Stimulated activated CD4-positive, alpha-beta T cell treated with anti-CD3 and anti-CD28 coated beads, Interleukin-1b, Interleukin-23, amount 100 ng/mL, for 24 hours (primary cell): ENCODE measurements around the gene ELL.

ENCODE experiments used
- DNase-seq, 4 experiments: peaks; one replicate each; pipeline ENCODE4 v3.0.0-alpha.2; 2020; ENCODE audit warnings: low read depth in 4 of 4, low spot score in 1 of 4

The ELL gene

GRCh38 chr19:18490728-18491127 is 31.1 kb downstream of the ELL start:
- DNase-seq = no peak

DNA sequence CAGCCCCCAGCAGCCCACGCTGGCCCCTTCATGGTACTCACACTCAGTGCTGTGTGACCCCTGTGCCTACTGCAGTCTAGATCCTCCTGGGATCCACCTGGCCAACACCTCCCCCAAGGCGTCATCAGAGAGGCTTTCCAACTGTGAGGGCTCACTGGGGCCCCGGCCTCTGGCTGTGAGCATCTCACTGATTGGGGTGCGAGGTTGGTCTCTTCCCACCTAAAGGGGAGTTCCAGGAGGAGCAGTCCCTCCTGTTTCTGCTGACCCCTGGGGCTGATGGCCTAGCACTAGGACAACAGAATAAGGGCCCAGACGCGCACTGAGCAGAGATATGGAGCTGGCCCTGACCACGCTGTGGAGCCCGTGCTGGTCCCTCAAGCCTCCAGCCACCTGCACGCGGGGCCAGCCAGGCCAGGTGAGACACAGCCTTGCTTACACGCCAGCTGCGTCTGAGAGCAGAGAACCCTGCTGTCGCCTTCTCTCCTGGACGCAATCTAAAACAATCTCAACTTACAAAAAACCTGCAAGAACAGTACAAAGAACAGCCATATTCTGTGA is 32.2 kb downstream of the ELL start:
- DNase-seq = no peak

- no peak for DNase-seq
Observed at GRCh38 chr19:18488838-18489626, 32.8 kb downstream of the ELL start.

DNA sequence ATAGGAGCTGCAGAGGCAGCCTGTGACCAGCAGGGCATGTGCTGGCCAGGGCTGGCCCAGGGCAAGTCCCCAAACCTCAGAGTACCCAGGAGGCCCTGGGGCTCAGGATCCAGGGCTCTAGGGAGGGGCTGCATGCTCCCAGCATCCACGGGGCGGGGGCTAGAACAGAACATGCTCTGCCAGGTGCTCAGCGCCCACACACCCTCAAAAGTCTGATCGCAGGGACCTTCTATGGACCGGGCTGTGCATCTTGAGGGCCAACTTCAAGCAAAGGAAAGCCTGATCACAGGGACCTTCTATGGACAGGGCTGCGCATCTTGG is 33.5 kb downstream of the ELL start:
- no peak for DNase-seq

- DNase-seq = no peak
Observed at GRCh38 chr19:18487576-18488402, 34.1 kb downstream of the ELL start.

GRCh38 chr19:18486746-18487145 is 35.1 kb downstream of the ELL start:
- DNase-seq = no peak

GRCh38 chr19:18484992-18485391 is 36.9 kb downstream of the ELL start:
- DNase-seq = no peak

DNA sequence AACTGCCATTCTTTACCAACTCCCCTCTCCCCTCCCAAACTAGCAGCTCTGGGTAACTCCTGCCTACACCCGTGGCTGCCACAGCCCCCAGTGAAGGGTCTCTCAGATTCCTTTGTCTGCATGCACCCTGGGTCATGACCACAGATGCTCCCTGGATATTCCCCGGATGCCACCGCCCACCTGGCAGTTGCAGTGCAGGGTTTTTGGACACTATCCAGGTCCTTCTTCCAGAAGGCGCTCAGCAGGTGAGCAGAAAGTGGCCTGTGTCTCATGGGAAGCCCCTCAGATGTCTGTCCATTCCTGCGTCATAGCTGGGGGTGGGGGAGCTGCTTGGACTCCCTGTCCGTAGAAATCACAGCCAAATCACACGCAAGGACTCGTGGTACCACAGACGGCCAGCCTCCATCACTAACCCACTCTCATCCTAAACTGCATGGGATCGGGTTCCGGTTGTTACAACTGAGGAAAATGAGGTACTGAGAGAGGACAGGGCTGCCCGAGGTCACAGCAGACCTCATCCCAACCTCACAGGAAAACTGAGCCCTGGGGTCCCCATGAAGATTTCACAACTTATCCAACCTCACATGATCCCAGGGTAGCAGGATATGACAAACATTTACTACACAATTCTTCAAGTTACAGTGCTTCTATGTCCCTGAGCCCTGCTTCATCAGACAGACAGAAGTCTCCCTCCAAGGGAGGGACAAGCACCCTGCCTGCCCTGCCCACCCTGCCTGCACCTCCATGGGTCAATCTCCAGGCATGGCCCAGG is 38.6 kb downstream of the ELL start:
- no peak for DNase-seq

- no peak for DNase-seq
Observed at GRCh38 chr19:18481505-18482222, 40.2 kb downstream of the ELL start.

DNA sequence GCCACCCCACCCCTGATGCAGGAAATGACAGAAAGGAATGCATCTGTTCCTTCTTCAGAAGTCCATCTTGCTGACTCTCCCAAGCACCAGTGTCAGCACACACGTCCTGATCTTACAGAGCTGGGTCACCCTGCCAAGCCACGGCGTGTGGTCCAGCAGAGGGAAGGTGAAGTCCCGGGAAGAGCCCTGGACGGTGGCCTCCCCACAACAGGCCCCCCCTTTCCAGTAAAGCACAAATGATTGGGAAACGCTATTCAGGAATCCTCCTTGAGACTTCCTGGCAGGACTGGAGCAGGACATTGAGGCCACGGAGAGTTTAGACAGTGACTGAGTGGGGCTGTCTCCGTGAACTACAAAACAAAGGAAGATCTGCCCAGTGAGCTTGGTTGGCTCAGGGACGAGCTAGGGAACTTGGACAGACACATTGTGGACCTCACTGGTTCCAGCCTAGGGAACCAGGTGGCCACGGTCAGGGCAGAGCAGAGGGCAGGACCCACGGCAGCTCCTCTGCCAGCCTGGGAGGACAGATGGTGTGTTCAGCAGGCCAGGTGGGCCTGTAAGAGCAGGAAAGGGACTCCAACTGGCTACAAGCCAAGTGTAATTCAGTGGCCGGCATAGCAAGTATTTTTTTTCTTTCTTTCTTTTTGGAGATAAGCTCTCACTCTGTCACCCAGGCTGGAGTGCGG is 41.7 kb downstream of the ELL start:
- no peak for DNase-seq

- DNase-seq = peak in 2 of 4 experiments; percentile 36 to 70
Observed at GRCh38 chr19:18478545-18479311, 43.1 kb downstream of the ELL start.

- DNase-seq = no peak
Observed at GRCh38 chr19:18477974-18478373, 43.9 kb downstream of the ELL start.

DNA sequence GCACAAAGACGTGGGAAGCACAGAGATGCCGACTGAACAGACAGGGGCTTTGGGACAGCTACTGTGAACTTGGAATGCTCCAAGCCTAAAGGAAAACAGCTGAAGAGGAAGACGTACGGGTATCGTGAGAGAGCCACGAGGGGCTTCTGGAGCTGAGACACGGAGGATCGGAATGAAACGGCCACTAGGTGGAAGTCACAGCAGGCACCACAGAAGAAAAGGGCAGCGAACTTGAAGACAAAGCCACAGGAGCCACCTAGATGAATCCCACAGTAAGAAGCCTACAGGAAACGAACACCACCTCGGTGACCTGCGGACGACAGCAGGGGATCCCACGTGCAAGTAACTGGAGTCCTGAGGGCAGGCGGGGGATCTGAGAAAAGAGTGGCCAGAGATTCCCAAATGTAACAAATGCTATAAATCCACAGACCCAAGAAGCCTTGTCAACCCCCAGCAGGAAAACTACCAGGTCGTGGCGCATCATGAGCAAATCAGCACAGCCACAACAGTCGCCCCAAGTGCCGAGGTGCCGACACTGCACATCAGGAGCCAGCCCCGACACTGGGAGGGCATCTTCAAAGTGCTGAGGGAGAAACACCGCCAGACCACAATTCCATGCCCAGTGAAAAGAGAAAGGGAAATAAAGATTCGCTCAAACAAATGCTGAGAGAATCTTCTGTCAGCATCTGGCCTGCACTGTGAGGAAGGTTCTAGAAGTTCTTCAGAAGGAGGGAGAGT is 44.7 kb downstream of the ELL start:
- no peak for DNase-seq

GRCh38 chr19:18476507-18477041 is 45.3 kb downstream of the ELL start:
- DNase-seq = no peak

- DNase-seq = no peak
Observed at GRCh38 chr19:18475762-18476331, 46.0 kb downstream of the ELL start.

DNA sequence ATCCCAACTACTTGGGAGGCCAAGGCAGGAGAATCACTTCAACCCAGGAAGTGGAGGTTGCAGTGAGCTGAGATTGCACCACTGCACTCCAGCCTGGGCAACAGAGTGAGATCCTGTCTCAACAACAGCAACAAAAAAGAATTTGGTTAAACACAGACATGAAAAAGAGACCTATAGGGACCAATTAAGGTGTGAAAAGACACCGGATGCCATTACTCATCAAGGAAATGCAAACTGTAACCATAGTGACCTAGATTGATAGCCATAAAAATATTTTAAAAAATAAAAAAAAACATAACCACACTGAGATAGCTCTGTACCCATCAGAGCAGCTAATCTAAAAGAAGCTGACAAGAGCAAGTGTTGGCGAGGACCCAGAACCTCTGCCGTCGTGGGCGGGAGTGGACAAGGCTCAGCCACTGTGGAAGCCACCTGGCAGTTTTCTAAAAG is 46.8 kb downstream of the ELL start:
- no peak for DNase-seq

- DNase-seq = no peak
Observed at GRCh38 chr19:18474366-18474887, 47.4 kb downstream of the ELL start.

GRCh38 chr19:18473706-18474087 is 48.2 kb downstream of the ELL start:
- no peak for DNase-seq
